ENCODE measurements around the gene DAZL.
"Not testable (repeated sequence)": the region's sequence is repeated elsewhere in the genome, so short reads cannot be mapped to it uniquely, and the experiment has no call there.

Gene DAZL, protein sequence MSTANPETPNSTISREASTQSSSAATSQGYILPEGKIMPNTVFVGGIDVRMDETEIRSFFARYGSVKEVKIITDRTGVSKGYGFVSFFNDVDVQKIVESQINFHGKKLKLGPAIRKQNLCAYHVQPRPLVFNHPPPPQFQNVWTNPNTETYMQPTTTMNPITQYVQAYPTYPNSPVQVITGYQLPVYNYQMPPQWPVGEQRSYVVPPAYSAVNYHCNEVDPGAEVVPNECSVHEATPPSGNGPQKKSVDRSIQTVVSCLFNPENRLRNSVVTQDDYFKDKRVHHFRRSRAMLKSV
- 0 to 0.15 (median 0) reads per million in 4 donors for total RNA-seq

DNA sequence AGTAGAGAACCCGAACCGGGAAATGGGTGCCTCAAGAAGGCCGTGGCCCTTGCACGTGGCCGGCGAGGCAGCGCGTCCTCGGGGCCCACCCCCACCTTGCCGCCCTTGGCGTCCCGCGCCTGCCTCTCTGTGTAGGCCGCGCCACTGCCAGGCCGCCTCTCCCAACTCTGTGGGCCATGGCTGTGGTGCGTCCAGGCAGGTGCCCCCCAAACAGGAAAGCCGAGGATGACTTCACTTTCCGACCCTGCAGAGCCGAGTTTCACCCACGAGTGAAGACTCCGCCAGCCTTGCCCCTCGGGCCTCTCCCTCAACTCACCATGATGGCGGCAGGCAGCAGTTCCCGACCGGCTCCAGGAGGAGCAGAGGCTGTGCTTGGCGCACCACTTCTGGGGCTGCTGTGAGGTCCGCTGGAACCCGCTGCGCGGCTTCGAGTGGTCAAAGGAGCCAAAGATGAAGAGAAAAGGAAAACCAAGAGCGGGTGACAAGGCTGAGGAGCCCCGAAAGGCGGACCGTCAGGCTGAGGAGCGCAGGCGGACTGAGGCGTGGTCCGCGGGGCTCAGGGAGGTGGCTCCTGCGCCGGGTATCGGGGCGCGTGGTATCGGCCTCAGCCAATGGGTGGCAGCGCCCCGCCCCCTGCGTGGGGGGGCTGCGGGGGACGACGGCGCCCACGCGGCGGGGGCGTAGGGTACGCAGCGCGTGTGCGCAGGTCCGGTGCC, at the start of gene DAZL:
Gene DAZL, minus strand, starts transcription at position 537 of the 716 bp plus-strand sequence. Its CDS starts 218 bp downstream, at position 319.
- DNase-seq: no peak

DNA sequence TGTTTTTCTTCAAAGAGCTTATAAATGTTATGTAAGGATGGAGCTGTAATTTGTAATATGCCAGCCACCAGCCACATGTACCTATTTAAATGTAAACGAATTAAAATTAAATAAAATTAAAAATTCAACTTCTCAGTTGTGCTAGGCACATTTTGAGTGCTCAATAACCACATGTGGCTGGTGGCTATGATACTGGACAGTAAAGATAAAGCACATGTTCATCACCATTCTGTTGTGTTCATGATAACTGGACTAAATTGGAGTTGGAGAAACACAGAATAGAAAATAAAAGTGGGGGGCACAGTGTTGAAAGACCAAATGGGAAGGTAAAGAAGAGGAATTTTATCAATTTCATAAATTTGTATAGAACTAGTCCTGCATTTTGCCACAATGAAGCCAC, 49.8 kb upstream of the DAZL start:
- no peak for DNase-seq

DNA sequence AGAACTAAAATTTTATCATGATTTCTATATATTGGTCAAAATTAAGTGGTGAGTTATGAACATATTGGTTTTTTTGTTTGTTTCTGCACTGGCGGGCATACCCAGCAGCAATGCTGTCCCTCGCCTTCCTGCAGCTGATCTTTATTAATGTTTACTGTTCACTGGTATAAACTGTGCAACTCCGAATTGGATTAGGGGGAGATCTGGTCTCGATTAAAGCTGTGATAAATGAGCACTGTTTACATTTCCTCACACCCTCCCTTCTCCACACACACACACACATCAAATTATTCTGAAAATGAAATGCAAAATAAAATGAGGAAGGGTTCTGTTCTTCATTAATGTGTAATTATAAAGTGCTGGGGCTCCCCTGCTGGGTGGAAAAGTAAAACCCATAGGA, 48.5 kb upstream of the DAZL start:
- DNase-seq: no peak

DNA sequence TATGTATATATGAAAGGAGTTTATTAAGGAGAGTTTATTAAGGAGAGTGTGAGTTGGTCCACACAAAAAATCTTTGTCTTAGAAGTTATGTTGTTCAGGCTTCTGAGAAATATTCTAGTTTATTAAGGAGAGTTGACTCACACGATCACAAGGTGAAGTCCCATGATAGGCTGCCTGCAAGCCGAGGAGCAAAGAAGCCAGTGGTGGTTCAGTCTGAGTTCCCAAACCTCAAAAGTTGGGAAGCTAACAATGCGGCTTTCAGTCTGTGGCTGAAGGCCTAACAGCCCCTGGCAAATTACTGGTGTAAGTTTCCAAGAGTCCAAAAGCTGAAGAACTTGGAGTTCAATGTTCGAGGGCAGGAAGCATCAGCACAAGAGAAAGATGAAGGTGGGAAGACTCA, 42.4 kb upstream of the DAZL start:
- DNase-seq: no peak

DNA sequence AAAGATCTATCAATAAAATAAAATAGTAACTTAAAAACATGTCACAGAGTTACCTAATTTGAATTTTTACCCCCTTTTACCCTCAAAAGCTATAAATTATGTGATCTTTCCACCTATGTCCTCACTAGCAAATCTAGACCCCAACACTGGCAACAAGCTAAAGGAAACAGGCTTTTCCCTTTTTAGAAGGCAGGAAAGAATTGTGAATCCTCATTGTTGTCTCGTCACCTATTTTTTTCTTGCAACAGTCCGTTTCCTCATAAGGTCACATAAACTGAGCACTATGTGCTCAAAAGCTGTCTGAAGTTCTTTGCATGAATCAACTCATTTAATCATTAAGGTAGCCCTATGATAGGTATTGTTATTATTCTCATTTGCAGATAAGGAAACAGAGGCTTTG, 34.6 kb upstream of the DAZL start:
- no peak for DNase-seq

DNA sequence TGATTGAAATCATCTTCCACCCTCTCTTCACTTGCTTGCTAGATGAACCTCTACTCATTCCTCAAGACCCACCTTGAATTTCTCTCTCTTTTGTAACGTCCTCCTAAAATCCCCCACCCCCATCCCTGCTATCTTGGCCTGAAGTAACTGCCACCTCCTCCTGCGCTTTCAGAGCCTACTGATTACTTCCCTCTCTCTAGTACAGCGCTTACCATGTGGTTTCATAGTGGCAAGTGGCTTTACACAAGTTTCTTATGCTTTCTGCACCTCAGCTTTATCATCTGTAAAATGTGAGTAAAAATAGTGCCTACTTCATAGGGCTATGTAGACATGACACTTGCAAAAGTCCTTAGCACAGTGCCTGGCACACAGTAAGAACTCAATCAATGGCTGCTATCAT, 28.7 kb upstream of the DAZL start:
- no peak for DNase-seq

DNA sequence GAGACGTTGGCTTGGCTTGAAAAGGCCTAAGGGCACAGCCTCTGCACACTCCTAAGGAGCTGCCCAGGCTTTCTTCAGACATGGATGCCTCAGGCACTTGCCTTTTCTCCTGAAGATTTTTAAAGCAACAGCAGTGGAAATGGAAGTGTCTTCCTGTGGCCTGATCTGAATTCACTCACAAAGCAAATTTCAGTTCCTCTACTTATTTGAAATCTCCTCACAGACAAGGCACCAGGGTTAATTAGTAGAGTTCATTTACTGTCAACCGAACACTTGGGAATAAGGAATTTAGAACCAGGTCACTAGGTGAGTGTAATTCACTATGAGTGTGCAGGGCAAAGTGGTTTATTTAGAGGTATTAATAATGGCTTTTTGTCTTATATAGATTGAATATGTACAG, 27.2 kb upstream of the DAZL start:
- no peak for DNase-seq

DNA sequence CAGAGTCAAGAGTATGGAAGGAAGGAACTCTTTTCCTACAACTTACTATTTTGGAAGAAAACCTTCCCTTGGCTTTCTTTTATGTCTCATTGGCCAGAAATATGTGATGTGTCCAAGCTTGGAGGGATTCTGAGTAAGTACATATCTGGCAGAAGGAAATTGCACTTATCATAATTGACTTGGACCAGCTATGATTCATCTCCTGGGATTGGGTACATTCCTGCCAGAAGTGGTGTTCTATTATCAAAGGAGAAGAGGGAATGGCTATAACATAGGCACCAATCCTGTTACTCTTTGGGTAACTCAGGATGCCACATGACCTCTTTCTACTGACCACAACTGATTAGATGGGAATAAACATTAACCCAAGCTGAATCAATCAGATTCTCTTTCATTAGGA, 13.5 kb upstream of the DAZL start:
- no peak for DNase-seq

DNA sequence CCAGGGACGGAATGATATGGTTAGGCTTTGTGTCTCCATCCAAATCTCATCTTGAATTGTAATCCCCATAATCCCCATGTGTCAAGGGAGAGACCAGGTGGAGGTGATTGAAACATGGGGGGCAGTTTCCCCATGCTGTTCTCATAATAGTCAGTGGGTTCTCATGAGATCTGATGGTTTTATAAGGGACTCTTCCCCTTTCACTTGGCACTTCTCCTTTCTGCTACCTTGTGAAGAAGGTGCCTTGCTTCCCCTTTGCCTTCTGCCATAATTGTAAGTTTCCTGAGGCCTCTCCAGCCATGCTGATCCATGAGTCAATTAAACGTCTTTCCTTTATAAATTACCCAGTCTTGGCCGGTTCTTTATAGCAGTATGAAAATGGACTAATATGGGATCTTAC, 11.9 kb upstream of the DAZL start:
- DNase-seq: not testable (repeated sequence)

DNA sequence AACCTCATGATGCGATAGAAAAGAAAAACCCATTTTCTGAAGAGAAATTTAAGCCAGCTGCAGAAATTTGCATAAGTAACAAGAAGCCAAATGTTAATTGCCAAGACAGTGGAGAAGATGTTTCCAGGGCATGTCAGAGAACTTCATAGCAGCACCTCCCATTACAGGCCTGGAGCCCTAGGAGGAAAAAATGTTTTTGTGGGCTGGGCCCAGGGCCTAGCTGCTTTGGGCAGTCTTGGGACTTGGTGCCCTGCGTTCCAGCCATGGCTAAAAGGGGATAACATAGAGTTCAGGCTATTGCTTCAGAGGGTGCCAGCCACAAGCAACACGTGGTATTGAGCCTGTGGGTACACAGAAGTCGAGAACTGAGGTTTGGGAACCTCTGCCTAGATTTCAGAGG, 10.9 kb upstream of the DAZL start:
- no peak for DNase-seq

DNA sequence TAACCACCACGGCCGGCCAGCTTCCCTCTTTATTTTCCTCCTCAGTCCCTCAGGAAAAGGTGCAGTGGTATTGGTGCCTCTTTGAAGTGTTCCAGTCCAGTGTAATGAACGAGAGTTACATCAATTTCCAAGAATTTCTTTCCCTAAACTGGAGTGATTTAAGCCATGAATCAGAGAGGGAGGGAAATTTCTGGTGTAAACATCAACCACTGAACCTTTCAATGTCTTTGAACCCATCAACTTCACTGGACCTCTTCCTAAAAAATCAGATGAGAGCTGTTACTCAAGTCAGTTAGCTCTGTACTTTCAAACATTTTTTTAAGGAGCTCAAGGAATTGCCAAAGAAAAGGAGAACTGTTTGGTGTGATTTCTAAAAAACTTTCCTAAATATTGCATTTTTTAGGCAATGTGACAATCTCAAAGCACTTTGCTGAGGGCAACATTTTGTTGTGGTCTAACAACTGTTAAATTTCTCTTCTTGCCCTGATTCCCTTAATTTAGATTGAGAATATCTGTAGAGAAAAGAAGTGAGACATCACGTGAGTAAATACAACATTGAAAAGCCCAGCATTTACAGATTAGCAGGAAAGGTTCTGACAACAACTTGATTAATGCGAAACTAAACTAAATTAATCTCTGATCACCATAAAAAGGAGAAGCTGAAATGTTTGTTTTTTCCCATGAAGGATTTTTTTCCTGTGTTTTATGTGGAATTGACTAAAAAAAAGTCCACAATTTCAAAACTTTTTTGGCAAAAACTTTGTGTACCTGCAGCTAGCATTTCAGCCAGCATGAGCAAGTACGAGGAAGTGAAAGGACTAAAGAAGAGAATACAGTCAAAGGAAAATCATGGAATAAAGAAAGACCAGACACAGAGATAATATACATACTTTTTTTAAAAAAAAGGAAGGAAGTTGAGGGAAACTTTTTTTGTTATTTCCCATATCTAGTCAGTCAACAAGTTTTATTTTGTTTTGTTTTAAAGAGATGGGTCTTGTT, 9.1 kb upstream of the DAZL start:
- no peak for DNase-seq

DNA sequence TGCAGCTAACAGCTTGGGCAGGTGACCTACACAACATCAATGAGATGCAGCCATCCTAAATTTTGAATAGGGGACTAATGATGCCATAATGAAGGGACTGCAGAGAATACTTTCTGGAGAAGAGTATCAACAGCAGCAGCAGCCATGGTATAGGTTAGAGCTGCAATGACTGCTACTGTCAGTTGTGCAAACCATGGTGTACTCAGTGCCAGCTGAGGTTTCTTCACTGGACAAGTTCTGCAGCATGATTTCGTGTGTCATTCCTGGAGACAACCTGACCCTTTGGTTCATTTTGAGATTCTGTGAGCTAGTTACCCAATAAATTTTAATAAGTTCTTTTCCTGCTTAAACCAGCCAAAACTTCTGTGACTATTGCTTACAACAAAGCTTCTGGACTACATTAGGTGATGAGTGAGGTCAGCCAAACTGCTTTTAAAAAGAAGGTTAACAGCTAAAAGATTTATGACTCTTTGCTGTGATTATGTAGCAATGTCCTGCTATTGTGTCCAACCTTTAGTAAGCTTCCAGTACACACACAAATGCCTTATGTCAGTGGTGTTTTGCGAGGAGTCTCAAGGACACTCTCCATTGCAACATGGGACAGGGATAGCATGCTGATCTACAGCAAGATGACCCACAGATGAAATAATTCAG, 4.8 kb upstream of the DAZL start:
- no peak for DNase-seq

DNA sequence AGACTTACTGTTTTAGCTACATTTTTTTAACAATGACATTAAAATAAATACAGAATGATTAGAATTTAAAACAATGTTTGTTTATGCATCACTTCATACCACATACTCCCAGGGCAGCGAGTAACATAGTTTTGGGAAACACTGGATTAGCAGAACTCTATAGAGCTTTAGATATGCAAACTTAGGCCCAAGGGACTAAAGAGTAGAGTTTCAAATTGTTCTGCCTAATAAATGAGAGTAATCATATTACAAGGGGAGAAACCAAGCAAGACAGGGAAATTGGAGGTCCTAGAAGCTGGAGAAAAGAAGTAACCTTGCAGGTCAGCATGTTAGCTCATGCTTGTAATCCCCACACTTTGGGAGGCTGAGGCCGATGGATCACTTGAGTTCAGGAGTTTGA, 3.6 kb upstream of the DAZL start:
- DNase-seq: no peak

DNA sequence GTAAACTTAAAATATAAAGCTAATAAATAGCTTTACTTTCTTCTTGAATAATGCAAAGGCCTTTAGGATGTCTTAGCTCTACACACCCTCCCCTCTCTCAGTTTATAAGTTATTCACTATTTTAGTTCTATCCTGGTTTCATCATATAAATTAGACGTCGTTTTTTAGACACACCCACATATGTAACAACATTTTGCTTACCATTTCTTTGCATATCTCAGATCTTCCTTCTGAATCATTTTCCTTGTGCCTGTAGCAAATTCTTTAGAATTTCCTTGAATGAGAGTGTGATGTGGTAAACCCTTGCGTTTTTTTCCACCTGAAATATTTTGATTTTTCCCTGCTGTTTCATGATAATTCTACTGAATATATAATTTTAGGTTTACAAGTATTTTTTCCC, 2.5 kb upstream of the DAZL start:
- no peak for DNase-seq

DNA sequence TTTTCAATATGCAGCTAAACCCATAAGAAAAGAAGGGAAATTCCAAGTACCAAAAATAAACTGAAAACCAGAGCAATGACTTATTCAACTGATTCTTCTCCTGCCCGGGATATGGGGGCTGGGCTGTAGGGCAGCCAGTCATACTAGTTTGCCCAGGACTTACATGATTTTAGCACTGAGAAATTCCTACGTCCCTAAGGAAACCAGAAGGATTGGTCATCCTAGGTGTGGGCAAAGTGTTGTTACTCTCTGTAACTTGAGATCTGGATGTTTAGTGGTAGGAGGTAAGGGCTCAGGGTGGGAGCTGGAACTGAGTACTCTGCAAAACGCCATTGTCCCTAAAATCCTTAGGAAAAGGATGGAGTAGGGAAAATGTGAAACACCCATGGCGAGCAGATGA, 1.2 kb upstream of the DAZL start:
- no peak for DNase-seq

DNA sequence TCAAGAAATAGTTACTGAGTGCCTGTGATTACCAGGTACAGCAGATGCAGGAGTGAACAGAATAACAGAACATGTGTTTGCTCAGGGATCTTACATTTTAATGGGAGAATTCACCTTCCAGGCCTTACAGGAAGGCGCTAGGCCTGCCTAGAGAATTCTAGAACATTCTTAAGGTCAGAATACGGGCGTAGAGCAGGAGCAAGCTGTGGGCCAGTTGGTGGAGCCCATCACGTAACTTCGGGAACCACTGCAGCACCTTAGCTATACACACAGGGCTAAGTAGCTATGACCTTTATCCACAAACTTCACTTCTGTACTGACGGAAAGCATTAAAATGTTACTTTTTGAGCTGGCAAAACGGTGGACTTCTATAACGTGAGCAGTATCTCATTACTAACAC, 743 bp upstream of the DAZL start:
- DNase-seq: no peak

DNA sequence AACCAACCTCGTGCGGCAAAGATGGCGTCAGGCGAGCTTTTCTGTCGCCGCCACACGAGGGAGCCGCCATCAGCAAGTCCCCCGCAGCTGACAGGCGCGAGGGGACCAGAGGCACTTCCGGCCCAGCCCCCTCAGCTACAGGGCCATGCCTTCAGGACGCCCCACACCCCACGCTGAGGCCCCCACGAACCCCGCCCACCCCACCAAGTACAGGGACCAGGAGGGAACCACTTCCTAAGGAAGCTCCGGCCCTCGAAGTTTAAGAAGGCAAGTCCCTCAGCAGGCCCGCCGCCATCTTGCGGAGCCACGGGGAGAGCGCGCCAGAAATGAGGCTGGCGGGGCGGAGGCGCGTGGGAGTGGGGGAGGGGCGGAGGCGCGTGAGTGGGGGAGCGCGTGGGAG, 790 bp downstream of the DAZL start:
- no peak for DNase-seq

DNA sequence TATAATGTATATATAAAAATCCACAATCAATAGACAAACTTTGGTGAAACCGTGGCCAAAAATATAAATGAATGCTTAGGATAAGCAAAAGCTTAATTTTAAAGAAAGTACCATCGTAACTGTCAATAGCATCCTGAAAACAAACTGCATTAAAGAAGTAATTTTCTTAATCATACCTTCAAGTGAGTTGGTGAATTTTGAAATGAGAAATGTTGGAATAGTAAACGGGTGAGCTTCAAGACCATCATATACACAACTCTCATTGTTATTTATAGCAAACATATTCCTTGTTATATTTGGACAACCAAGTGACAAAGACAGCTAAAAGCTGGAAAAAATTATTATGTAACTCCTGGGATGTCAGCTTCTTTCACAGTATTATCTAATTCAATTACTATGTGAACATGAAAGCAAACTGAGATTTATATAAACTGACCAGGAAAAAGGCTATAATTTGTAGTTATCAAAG, 3.7 kb downstream of the DAZL start:
- DNase-seq: no peak

DNA sequence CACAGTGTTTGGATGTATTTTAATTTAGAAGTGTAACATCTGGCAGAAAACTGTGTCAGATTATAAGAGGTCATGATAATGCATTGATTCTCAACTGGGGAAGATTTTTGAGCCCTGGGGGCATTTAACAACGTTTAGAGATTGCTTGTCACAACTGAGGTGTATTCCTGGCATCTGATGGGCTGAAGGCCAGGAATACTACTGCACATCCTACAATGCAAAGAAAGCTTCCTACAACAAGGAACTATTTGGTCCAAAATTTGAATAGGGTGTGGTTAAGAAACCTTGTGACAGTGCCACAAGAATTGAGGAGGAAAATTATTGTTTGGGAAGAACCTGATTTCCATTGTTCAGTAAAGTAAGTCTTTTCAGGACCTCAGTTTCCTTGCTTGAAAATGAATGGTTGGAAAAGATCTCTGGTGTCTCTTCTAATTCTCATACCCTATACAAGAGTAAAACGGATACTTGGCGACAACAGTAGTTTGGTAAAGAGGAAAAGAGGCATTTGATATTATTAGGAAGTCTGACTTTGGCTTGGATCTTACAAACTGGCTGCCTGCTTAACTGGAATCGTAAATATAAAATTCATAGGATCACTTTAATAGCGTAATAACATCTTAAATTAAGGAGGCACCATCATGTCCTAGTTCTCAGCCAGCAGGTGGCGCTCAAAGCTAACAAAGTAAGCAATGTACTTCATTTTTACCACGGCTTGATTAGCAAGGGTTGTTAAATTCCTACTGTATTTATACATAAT, 4.3 kb downstream of the DAZL start:
- DNase-seq: peak; percentile 62 to 83 (median 68)

DNA sequence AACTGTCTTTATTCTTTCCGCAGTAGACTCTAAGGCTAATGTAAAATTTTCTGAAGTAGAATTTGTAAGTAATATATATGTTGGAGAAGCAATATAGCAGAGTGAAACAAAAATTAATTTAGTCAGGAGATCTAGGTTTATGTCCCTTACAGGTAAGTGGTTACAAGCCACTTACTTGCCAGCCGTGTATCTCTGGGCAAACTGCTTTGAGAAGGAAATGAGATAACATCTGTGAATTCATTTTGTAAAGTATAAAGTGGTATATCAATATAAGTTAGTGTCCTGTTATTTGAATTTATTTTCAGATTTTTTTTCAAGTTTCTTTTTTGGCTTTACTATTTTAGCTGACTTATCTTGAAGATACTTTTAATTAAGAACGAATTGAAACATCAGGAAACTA, 5.5 kb downstream of the DAZL start:
- no peak for DNase-seq

DNA sequence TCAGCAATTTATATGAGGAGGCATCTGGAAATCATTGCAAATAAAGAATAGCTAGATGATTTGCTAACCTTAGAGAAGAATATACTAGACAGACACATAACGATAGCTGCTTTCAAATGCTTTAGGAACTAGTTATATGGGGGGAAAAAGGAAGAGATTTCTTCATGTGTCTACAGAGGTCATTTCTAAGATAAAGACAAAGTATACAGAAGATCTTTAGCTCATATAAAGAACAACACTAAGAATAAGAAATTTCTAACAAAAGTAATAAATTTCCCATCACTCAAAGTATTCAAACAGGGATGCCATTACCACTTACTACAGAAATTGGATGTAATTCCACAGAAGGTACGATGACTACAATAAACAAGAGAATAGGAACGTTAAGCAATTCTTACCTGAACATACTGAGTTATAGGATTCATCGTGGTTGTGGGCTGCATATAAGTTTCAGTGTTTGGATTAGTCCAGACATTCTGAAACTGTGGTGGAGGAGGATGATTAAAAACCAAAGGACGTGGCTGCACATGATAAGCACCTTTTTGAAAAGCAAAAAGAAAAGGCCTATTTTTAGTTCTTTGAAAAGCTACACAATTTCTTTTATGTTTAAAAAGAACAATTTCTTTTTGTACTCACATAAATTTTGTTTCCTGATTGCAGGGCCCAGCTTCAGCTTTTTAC, 8.7 kb downstream of the DAZL start:
- DNase-seq: peak in 1 of 5 donors; percentile 59

All from T-helper 1 cell (primary cell).